ENCODE measurements around the gene ASCC3. TPM values are rescaled to one million over a fixed set of nuclear protein-coding genes. Genes with fewer than 3 reads are reported as not detected.

The ASCC3 gene
- total RNA-seq, 1 experiment from 2014 or later: 40.5 TPM

DNA sequence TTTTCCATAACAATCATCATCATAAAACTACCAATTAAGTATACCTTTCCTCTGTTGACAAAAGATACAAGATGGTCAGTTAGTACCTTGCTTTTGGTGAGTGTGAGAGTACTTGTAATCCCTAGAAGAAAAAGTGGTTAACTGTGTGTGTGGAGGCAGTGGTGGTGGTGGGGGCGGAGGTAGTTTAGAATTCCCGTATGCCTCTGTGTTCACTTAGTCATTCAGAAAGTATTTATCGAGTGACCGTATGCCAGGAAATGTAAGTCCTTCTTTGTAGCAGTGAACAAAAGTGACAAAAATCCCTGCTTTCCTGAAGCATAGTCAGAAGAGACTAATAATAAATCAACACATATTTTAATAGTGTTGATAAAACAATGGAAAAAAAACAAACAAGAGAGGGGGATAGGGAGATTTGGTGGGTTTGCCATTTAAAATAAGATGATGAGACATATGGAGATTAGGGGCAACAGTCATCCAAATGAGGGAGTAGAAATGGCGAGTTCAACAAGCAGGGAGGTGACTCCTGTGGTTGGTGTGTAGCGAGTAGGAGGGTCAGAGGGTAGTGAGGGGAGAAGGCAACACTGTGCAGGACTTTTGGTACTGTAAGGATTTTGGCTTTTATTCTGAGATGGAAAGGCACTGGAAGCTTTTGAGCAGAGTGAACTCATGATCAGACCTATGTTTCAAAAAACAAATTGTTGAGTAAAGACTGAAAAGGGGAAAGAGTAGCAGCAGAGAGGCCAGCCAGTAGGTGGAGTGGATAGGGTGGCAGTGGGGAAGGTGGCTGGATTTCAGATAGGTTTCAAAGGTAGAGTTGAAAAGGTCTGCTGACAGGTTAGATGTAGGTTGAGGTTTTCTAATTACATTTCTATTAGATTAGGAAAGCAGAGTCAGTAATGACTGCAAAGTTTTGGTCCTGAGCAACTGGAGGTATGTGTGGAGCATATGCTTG lies 376.1 kb downstream of the ASCC3 start (continued):
- TF ChIP-seq, protein P1, sequence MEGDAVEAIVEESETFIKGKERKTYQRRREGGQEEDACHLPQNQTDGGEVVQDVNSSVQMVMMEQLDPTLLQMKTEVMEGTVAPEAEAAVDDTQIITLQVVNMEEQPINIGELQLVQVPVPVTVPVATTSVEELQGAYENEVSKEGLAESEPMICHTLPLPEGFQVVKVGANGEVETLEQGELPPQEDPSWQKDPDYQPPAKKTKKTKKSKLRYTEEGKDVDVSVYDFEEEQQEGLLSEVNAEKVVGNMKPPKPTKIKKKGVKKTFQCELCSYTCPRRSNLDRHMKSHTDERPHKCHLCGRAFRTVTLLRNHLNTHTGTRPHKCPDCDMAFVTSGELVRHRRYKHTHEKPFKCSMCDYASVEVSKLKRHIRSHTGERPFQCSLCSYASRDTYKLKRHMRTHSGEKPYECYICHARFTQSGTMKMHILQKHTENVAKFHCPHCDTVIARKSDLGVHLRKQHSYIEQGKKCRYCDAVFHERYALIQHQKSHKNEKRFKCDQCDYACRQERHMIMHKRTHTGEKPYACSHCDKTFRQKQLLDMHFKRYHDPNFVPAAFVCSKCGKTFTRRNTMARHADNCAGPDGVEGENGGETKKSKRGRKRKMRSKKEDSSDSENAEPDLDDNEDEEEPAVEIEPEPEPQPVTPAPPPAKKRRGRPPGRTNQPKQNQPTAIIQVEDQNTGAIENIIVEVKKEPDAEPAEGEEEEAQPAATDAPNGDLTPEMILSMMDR (IDR thresholded peaks at IDR 0.05 in 2 of 3, conservative IDR thresholded peaks at IDR 0.05 in 1 of 3; ENCODE audit: borderline replicate concordance in 1 of 3, insufficient read depth in 1 of 3, low read depth in 2 of 3, low read length in 2 of 3): no peak
- TF ChIP-seq ZNF274 (IDR thresholded peaks at IDR 0.05; ENCODE audit: low read depth, low read length): no peak
- no peak for TF ChIP-seq RAD21 (IDR thresholded peaks at IDR 0.05; ENCODE audit: low read depth)
- no peak for TF ChIP-seq CEBPB (IDR thresholded peaks at IDR 0.05; ENCODE audit: low read depth)
- peak; percentile 71; the same call in 1 of the 2 replicates for TF ChIP-seq EGR1 (IDR thresholded peaks at IDR 0.05; ENCODE audit: low read depth)

DNA sequence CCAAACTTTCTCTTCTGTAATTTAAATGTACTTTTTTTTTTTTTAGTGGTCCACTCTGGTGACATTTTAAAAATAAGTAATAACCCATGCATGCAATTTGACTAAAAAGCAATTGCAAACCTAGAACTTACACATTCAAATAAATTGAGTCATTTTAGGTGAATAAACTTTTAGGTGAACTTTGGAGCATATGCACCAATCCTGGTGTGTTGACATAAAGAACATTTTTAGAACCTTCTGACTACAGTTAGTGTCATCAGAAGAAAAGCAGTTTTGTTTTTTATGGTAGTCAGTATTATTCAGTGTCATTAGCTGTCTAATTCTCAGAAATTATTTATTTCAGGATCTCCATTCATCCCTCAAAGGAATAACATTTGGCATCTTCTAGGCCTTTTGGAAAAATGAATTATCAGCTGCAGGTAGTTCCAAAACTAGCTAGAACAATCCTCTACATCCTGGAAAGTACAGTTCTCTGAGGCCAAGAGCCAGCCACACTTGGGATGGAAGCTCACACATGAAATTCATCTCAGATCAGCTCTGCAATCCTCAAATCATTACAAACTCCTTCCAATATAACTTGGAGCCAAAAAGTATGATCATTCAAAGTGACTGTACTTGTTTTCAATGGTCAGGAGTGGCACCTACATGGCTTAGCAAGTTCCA lies 378.0 kb downstream of the ASCC3 start:
- POLR2A ChIA-PET: no interaction called here
- no peak overlapping the region for H3K4me3 ChIP-seq (replicated peaks in 1 of 2; ENCODE audit: low read depth in 1 of 2, low read length in 2 of 2)
- RAD21 ChIA-PET (ENCODE audit: low non-redundant PET in 1 of 2, low total read pairs in 2 of 2, uncharacterized antibody in 2 of 2, unreplicated experiment in 2 of 2): no interaction called here
- BruUV-seq (replicated peaks): no TSS peak
- no peak for ATAC-seq
- DNase-seq (ENCODE audit: low read depth, low spot score): no peak
- no peak overlapping the region for H3K9ac ChIP-seq (ENCODE audit: low read length)
- H3K9me2 ChIP-seq (ENCODE audit: insufficient read depth): no peaks in the 10 kb centered on the region
- no peaks in the 10 kb centered on the region for H4K20me1 ChIP-seq (ENCODE audit: insufficient read depth)
- no peak overlapping the region for H3K27ac ChIP-seq (ENCODE audit: low read depth, low read length)
- H3K36me3 ChIP-seq (ENCODE audit: control insufficient read depth in 1 of 2, insufficient read depth in 2 of 2, low read length in 2 of 2): no peaks in the 10 kb centered on the region
- no peak overlapping the region for H2AFZ ChIP-seq (ENCODE audit: low read depth, low read length, poor library complexity, severe bottlenecking)
- no peaks in the 10 kb centered on the region for H3K79me2 ChIP-seq (ENCODE audit: insufficient read depth, low read length)
- H3K4me1 ChIP-seq (ENCODE audit: control insufficient read depth in 1 of 2, insufficient read depth in 2 of 2, low read length in 2 of 2): peaks cover 7 to 24% of the 10 kb centered on the region in 2 experiments
- no peak overlapping the region for H3K4me2 ChIP-seq (ENCODE audit: low read length)
- no peaks in the 10 kb centered on the region for H3K9me3 ChIP-seq (ENCODE audit: control insufficient read depth in 1 of 2, insufficient read depth in 1 of 2, low read depth in 1 of 2, low read length in 2 of 2)
- CTCF ChIA-PET: interaction anchor here (0.7 kb wide), 1 partner anchor 42 kb away, joined by 4 read pairs; no protein-coding TSS in a partner anchor
- H3K27me3 ChIP-seq (ENCODE audit: insufficient read depth, low read length): no peaks in the 10 kb centered on the region
- intact Hi-C loops (cut with micrococcal nuclease): no loop called here
- no peak for TF ChIP-seq SP1 (IDR thresholded peaks at IDR 0.05; ENCODE audit: low read depth)
- no peak for TF ChIP-seq EGR1 (IDR thresholded peaks at IDR 0.05; ENCODE audit: low read depth)
- no peak for TF ChIP-seq RAD21 (IDR thresholded peaks at IDR 0.05; ENCODE audit: low read depth)
- TF ChIP-seq ZNF274 (IDR thresholded peaks at IDR 0.05; ENCODE audit: low read depth, low read length): no peak
- no peak for TF ChIP-seq ELF1 (IDR thresholded peaks at IDR 0.05; ENCODE audit: borderline replicate concordance, low read depth)
- TF ChIP-seq POLR2A (IDR thresholded peaks at IDR 0.05; ENCODE audit: borderline replicate concordance, extremely low read depth, insufficient read depth, insufficient read length): no peak
- TF ChIP-seq, protein P1 (IDR thresholded peaks at IDR 0.05 in 2 of 3, conservative IDR thresholded peaks at IDR 0.05 in 1 of 3; ENCODE audit: borderline replicate concordance in 1 of 3, insufficient read depth in 1 of 3, low read depth in 2 of 3, low read length in 2 of 3): no peak
- no peak for TF ChIP-seq TCF7L2 (IDR thresholded peaks at IDR 0.05; ENCODE audit: borderline replicate concordance, extremely low read depth, insufficient read depth, insufficient read length)
- TF ChIP-seq CBX3 (IDR thresholded peaks at IDR 0.05; ENCODE audit: low read depth): no peak
- TF ChIP-seq REST (IDR thresholded peaks at IDR 0.05; ENCODE audit: low read depth): no peak
- no peak for TF ChIP-seq JUND (IDR thresholded peaks at IDR 0.05)
- no peak for TF ChIP-seq EZH2 (IDR thresholded peaks at IDR 0.05)
- no peak for TF ChIP-seq EZH2phosphoT487 (IDR thresholded peaks at IDR 0.05; ENCODE audit: borderline replicate concordance)

All from HCT116 (cell line).